OCI-M1 (cell line): Measurements from ENCODE around the gene JAZF1.

Experiments used
- DNase-seq: peaks from one replicate; lab custom pipeline; 2025; lab: John Stamatoyannopoulos, UW

Gene JAZF1

DNA sequence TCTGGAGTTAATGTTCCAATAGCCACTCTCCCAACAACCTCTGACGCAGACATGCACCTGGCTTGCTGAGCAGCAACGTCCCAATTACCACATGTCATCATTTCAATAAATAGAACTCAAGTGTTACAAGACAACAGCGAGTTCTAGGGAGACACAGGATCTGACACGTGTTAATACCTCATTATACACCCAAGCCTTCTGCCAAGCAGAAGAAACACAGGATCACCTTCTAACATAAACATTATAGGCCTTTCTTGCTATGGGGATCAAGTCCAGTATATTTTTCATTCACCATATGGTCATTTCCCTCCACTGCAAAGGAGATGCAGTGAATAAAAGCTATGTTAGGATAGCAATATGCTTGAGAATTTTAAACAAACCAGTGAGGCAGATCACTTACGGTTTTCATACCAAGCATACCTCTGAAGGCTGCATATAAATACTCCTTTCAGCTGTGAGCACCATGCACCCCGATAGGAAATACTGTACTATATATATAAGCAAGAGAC lies 74.2 kb downstream of the JAZF1 start:
- no peak for DNase-seq

DNA sequence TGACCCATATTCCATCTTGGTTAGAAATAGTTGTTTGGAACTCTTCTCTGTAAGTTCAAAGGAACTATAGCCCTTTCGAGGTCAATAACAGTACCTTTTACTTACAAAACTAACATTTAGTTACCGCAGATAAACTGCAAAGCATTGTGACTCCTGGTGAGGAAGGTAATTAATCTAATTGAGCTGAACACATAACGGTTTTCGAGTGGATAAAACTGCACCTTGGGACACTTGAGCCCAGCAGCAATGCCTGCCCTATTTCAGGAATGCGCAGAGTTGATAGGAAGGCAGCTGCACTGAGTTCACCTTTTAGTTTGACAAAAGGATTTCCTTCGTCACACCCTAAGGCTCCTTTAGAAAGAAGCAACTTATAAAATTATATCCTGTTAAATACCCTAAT lies 75.4 kb downstream of the JAZF1 start:
- no peak for DNase-seq

DNA sequence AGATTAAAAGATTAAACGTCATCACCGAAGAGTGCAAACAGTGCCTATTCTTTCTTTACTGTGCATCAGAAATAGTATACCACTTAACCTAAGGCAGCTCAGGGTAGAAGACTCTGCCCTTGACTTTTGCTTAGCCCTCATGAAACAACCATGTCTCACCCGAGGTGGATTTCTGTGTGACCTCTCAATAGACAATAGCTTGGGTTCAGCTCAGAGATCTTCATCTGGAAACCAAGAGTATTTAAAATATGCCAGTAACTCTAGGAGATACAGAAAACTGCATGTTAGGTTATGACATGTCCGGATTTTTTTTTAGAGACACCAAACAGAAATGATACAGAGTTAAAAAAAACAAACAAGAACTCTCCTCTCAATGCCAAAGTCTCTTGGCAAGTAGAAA lies 75.8 kb downstream of the JAZF1 start:
- no peak for DNase-seq

DNA sequence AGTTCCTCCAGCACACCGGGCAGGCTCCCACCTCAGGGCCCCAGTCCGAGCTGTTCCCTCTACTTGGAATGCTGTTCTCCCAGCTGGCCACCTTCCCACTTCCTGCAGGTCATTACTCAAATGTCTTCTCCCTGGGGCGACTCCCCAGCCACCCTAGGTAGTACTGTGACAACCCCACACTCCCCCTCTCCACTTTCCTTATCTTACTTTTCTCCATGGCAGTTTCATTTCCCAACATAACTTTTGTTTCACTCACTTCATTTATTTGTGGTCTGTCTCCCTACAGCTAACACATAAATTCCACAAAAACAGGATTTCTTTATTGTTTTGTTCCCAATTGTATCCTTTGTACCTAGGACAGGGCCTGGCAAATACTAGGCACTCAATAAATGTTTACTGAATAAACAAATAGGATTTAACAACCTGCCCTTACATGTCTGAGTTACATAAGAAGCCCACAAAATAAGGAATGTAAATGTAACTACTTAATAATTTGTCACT lies 76.5 kb downstream of the JAZF1 start:
- DNase-seq, result peak; percentile 1

DNA sequence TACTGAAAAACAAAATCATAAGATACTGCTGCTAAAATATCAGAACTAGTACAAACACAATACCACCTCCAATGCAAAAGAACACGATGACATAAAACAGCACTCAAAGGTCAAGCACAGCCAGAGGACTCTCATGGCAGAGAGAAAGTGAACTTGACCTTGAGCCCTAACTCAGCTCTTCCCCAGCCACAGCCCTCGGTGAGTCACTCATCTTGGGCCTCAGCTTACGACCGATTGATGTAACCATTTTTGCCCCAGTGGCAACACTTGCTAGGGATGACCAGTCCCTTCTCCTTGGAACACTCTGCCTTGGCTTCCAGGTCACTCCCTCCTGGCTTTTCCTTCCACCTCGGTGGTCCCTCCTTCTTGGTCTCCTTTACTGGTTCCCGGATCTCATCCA lies 77.8 kb downstream of the JAZF1 start:
- peak; percentile 5 for DNase-seq

DNA sequence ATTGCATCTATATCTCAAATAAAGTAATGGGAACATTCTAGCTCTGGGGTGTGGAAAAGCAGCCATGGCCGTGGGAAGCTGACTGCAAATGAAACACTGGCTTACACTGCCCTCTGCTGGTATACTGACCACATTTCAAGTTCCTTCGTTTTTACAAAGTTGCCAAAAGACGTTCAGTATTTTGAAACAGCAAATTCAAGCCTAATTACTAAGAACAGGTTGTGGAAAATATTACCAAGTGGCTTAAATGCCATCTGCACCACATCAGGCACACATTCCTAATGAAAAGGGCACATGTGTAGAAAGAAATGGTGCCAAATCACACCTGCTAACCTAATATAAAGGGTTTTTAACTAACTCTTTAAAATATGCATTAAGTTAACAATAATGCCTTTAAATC lies 83.9 kb downstream of the JAZF1 start:
- DNase-seq, result peak; percentile 55

DNA sequence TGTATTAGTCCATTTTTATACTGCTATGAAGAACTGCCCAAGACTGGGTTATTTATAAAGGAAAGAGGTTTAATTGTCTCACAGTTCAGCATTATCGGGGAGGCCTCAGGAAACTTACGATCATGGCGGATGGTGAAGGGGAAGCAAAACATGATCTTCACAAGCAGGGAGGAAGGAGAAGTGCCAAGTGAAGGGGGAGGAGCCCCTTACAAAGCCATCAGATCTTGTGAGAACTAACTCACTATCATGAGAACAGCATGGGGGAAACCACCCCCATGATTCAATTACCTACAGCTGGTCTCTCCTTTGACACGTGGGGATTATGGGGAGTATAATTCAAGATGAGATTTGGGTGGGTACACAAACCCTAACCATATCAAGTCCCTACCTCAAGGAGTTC lies 85.4 kb downstream of the JAZF1 start:
- no peak for DNase-seq

DNA sequence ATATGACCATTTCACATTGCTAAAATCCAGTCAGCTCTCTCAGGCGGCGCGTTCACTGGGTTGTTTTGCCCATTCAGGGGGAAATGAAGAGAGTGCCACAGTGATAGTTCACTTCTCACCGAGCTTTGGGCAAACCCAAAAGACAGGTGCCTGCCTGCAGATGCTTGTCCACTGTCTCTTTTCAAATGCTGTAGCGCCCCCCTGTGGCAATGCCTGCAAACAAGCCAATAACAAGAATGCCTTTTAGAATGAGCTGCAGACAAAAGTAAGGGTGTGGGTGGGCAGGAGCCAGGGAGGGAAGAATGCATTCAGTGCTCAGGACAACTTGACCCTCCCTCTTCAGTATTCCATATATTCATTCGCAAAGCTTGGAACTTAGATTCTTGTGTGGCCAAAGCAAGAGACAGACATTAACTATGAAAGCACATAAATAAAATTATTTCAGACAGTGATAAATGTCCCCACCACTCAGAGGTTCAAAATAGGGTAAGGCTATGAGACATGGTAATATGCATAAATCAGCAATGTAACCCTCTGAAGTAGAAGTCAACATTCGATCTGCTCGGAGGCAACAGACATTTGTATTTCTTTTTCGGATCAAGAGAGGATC lies 86.9 kb downstream of the JAZF1 start:
- DNase-seq, result peak; percentile 58

DNA sequence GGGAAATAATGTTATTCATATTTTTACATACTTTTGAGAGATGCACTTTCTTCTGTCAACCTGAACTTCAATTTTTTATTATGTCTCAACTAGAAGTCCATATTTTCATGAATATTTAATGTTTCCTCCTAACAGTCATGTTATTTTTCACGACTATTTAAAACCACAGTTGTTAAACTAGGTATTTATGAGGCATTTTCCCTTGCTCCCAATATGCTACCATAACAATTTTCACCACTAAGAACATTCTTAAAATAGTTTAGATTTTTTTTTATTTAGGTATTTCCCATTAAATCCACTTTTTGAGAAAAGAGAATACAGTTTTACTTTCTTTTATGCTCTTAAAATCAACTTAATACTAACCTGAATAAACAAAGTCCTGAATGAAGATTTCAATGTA lies 89.4 kb downstream of the JAZF1 start:
- DNase-seq, result no peak

DNA sequence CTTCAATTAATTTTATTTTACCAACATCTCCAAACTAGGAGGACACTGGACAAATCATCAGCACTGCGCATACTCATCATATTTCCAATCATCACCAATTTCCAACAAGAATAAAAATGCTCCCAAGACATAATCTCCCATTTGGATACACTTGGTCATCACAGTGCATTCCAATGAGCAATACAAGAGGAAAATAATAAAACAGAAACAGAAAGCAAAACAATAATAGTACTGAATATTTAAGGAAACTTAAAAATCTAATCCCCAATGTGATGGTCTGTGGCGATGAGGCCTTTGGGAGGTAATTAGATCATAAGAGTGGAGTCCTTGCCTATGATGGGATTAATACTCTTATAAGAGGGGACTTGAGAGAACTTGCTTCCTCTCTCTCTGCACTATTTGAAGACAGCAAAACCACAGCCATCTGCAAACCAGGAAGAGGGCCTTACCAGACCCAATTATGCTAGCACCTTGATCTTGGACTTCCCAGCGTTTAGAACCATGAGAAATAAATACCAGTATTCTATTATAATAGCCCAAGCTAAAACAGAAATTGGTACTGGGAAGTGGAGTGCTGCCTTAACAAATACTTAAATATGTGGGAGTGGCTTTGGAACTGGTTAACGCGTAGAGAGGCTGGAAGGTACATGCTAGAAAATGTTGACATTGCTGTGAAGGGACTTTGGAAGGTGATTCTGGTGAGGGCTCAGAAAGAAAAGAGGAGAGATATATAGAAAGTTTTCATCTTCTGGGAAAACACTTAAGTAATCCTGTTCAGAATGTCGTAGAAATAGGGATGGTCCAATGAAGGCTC lies 91.5 kb downstream of the JAZF1 start:
- no peak for DNase-seq

DNA sequence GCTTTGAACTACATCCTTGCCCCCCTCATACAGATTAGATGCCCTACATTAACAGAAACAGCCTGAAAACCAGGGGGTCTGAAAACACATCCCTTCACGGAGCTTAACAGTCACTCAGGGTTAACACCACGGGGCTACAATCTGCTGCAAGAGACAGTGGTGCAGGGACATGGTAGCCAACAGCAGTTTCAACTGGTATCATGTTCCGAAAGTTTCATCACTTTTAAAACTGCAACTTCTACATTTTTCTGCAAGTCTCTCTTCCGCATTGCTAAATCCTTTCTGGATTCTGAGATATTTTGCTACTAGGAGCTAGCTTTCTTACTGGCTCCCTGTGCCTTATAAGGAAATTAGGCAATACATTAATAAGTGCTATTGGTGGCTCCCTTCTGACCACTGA lies 92.6 kb downstream of the JAZF1 start:
- no peak for DNase-seq

DNA sequence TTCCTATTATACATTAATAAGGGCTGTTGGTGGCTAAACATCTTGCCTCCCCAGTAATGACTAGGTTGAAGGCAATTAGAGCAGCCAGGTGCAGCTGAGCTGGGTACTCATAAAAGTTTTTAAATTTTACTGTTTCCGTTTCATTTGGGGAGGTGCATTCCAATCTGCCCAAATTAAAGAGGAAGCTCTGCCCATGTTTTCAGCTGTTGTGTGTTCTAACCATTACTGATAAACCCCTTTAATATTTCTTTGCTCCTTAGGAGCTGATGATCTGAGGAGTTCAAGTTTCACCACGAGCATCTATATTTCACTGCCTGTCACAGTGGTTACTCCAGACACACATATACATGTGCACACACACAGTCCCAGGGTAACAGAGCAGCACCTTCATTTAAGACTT lies 94.4 kb downstream of the JAZF1 start:
- no peak for DNase-seq

DNA sequence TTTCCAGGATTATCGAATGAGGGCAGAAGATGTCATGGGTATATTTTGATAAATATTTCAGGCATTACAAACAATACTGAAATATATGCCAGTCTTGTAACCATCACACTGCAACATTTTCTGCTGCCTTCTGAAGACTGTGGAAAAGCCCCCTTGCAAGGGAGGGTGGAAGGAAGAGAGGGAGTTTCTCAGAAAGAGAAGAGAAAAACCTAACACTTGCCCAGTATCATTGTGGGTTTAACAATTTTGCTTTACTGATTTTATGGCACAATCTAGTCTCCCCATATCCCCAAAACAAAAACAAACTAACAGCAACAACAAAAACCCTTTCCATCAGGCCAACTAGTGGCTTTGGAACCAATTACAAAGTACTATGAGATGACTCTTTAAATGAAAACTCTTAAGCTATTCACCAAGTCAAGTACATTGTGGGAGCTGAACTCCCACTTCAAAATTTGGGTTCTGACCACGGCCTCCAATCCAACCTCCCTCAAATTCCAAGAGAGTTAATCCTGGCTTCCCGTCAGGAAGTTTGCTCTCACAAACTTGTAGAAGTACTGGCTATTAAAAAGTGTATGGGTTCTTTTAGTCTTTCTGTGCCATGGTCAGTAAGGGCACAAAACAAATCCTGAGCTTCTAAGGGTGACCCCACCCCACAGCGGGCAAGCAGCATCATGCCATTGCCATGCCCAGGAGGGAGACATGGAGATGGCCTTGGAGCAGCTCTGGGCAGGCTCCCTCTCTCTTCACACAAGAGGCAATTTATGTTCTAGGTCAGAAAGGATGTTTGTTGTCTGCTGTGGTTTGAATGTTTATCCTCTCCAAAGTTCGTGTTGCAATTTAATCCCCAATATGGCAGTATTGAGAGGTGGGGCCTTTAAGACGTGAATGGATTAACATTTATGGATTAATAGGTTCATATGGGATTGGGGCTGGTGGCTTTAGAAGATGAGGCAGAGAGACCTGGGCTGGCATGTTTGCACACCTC lies 96.3 kb downstream of the JAZF1 start:
- no peak for DNase-seq

DNA sequence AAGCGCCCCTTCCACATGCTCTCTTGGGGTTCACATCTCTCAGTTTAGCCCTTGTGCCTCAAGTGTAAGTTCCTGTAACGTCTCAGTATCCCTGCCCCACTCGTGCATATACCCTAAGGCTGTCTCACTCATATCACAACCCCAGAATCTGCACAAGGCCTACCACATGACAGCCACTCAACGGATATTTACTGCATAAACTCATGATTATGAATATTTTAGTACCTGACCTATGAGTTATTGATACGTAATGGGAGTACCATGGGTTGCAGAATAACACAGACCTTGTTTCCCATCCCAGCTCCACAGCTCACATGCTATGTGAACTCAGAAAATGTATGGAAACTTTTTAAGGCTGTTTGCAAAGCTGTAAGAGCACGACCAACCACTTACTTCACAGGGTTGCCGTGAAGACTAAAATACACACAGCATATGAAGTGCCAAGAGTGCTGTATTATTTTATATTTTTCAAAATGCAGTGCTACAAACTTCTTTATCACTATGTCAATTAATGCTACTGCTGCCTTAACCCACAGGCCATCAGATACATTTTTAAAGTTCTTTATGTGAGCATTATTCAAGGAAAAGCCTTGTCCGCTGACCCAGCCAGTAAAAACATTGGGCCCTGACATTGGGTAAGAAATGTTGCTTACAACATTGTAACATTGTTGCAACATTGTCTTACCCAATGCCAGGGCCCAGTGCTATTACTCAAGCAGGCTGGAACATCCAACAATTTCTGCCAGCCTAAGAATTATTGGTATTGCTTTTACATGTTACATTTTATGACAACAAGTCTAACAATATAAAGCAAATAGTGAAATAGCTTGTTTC lies 97.2 kb downstream of the JAZF1 start:
- DNase-seq, result no peak

DNA sequence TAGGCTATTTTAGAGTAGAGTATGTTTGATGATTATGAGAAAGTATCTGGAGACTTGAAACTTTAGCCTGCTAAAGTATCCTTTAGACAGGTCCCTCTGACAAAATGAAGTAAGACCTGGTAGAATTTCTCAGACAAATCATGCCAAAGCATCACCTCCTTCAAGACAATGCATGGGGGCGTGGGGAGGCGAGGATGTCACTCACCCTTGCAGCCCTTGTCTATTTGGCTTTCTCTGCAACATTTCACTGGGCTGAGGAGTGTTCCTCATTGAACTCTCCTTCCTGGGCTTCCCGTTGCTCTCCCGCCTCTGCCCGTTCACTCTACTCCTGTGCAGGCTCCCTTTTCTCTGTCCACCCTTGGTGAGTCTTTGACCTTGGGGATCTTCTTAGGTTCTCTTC lies 98.5 kb downstream of the JAZF1 start:
- DNase-seq, result no peak

DNA sequence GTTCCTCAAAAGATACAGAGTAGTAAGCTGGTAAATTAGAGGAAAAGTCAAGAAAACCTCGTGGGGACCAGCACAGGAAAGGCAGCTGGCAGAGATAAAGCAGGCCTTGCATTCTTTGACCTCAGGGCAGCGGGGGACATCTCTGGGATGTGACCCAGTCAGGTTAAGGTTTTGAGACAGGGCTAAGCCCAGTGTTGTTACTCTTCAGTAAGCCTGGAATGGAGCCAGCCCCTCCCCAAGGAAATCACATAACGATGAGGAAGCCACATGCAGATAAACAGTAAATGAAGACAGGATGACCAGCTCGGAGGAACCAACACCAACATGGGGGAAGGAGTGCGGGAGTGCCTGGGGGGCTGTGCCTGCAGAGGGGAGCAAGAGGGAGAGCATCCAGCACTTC lies 99.6 kb downstream of the JAZF1 start:
- no peak for DNase-seq

DNA sequence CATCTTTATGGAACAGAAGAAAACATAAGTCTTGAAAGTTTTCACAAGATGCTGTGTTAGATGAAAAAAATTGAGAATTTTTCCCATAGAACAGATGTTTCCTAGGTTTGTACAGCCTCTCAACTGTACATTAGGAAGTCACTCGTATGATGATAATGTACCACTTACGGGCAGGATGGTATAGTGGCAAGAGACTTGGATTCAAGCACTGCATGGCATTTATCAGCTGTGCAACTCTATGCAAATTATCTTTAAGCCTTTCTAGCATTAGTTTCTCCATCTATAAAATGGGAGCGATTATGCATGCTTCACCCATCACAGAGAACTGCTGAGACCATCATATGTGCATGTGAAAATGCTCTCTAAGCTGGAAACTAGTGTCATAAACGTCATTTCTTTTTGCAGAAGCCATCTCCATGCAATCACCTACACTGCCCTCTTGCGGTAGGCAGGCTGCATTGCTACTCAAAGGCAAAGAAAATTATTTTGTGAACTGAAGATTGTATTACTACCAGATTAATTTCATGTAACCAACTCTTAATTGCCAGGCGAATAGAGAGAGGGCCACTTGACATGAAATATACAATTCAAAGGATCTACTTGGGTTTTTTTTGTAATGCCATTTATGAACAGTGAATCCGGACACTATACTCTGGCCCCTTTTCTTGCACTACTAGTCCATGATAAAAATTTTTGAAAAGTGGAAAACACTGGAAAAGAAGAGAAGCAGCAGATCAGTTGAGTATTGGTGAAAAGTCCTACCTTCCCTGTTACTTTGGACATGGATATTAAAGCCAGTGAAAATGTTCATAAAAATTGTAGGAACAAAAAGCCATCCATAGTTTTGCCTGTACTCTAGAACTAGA lies 102.3 kb downstream of the JAZF1 start:
- peak; percentile 43 for DNase-seq

DNA sequence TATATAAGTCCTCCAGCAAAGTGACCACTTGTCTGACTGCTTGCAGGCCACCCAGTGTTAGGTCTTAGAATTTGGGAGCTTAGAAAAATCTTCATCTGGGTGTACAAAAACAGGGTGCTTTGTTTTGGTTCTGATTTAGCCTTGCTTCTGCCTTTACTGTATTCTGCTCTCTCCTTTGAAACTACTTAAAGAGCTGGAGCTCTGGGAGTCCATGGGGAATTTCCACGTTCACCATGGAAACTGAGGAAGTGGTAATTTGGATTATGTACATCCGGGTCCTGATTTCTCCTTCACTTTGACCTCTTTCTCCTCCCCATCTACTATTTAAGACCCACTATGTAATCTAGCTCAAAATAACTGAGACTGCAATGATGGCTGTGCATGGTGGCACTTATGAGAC lies 103.0 kb downstream of the JAZF1 start:
- no peak for DNase-seq

DNA sequence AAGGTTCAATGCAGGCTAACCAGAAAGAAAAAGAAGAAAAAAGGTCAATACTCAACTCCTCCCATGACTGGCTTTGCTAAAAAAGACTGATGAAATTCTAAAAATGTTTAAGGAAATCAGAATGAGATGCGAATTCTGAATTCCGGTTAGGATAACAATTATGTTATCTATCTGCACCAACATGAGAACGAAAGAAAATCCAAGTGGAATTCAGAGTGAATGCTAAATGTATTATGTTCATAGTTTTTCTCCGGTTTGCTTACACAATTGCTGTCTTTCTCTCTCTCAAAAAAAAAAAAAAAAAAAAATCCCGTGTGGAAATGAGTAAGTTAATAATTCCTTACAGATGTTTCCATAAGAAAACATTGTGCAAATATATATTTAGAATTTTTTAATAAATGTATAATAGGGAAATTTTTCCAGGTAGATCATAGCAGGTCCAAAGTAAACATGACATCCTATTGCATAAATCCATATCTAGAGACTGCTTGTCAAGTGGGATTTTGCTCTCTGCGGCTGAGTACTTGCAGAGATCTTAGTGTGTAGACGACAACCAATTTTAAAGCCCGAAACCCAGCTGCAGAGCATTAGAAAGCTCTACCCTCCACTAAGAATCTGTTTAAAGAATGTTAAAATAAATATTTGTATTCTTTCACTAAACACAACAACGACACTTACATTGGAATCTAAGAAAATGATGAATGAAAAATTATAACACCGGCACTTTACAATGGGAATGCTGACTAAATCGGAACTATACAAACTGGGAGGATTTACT lies 104.0 kb downstream of the JAZF1 start:
- DNase-seq, result no peak
